Activated CD8-positive, alpha-beta memory T cell treated with anti-CD3 and anti-CD28 coated beads for 4 hours (primary cell): ENCODE results near the gene PRDX2.

Experiments
- DNase-seq, 2 donors: peaks; one replicate each; pipeline ENCODE4 v3.0.0-alpha.2; 2020; ENCODE audit warnings: low read depth in 2 of 2

Gene PRDX2

DNA sequence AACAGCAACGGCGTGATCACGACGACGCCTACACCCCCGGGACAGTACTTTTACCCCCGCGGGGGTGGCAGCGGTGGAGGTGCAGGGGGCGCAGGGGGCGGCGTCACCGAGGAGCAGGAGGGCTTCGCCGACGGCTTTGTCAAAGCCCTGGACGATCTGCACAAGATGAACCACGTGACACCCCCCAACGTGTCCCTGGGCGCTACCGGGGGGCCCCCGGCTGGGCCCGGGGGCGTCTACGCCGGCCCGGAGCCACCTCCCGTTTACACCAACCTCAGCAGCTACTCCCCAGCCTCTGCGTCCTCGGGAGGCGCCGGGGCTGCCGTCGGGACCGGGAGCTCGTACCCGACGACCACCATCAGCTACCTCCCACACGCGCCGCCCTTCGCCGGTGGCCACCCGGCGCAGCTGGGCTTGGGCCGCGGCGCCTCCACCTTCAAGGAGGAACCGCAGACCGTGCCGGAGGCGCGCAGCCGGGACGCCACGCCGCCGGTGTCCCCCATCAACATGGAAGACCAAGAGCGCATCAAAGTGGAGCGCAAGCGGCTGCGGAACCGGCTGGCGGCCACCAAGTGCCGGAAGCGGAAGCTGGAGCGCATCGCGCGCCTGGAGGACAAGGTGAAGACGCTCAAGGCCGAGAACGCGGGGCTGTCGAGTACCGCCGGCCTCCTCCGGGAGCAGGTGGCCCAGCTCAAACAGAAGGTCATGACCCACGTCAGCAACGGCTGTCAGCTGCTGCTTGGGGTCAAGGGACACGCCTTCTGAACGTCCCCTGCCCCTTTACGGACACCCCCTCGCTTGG is 9.3 kb downstream of the PRDX2 start:
- DNase-seq: peak; percentile 66 to 74

DNA sequence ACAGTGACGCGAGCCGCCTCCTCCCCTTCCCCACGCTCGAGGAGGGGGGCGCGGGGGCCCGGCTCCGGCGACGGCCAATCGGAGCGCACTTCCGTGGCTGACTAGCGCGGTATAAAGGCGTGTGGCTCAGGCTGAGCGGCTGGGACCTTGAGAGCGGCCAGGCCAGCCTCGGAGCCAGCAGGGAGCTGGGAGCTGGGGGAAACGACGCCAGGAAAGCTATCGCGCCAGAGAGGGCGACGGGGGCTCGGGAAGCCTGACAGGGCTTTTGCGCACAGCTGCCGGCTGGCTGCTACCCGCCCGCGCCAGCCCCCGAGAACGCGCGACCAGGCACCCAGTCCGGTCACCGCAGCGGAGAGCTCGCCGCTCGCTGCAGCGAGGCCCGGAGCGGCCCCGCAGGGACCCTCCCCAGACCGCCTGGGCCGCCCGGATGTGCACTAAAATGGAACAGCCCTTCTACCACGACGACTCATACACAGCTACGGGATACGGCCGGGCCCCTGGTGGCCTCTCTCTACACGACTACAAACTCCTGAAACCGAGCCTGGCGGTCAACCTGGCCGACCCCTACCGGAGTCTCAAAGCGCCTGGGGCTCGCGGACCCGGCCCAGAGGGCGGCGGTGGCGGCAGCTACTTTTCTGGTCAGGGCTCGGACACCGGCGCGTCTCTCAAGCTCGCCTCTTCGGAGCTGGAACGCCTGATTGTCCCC is 10.1 kb downstream of the PRDX2 start, which contains the start of gene JUNB:
Gene JUNB, plus strand, starts transcription at position 142 of the 706 bp plus-strand sequence. Its CDS starts 286 bp downstream, at position 428.
- peak; percentile 95 to 96 for DNase-seq

DNA sequence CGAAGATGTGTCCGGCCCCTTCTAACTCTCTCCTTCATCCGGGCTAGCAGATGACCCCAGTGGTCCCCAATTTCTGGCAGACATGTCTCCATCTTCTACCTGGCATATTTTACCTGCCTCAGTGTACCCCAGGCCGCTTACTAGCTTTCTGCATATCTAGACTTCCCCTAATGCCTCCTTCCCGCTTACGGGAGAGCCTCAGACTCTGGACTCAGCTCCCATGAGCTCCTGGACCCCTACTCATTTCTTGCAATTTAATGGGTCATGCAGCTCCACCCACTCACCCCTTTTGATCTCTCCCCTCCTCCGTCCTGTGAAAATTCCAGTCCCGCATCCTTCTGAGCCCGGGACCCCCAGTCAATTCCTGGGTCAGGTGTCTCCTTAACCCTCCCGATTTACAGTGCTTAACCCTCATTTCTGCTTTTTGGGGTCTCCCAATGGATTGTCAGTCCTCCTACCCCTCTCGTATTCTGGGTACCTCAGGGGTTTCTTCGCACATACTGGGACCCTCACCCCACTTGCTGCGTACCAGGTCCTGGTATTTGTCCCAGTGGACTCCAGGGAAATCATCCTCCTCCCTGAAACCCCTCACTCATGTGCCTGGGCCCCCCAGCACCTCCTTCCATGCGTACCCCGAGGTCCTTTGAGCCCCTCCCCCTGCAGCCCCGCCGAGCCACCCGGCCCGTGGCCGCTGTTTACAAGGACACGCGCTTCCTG is 10.8 kb downstream of the PRDX2 start:
- DNase-seq: no peak

DNA sequence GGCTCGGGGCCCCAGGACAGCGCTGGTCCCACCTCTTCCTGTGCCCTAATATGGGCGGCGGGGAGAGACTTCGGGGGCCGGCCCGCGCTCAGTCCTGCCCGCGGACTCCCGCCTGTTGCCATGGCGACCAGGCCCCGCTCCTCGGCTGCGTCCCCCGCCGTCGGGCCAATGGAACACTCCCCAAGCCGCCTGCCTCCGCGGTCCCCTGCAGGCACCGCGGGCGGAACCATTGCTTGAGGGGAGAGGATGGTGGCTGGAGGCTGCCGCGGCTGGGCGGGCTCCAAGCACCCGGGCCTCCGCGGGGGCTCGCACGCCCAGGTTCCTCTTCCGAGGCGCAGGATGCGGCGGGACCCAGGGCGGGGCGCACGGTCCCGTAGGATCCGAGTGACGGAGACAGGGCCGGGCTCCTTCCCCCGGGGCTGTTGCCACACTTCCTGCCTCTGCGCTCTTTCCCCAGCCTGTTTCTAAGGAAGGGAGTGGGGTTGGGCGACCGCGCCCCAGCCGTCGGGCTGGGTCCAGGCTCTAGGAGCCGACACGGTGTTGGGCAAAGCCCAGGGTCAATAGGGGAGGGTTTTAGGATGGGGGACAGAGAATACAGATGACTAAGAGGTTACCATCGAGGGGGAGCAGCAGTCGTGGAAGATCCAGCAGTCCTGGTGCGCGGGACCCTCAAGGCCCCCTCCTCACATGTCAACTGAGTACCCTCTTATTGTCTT is 11.5 kb downstream of the PRDX2 start:
- DNase-seq: peak; percentile 79 to 82

DNA sequence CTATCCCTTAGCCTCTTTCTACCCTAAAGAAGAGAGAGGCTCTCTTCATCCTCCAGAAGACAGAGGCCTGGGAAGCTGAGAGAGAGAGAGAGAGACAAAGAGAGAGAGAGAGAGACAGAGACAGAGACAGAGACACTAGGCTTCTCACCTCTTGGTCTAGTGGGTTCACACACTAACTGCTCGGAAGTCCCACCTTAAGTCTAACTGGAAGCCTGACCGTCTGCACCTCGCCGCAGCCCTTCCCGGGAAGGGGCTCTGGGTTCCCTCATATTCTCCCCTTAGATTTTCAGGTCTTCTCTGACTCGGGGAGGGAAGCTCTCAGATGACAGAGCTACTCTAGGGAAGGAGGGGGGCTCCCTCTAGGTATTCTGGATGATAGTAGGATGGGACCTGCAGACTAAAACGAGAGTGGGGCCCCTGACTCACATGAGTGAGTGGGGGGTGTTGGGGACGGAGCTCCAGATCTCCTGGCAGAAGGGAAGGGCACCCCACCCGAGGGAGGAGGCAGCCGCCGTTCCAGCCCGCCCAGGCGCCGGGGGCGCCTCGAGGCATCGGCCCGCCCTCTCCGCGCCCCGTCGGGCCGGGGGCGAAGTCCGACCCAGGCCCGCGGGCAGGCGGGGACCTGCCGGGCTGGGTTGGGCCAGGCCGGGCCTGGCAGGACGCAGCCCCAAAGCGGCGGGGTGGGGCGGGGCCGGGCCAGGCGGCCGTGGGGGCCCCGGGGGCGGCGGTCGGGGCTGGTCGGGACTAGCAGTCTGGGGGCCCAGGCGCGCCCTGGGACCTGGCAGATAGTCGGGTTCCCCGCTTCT is 12.3 kb downstream of the PRDX2 start:
- no peak for DNase-seq

DNA sequence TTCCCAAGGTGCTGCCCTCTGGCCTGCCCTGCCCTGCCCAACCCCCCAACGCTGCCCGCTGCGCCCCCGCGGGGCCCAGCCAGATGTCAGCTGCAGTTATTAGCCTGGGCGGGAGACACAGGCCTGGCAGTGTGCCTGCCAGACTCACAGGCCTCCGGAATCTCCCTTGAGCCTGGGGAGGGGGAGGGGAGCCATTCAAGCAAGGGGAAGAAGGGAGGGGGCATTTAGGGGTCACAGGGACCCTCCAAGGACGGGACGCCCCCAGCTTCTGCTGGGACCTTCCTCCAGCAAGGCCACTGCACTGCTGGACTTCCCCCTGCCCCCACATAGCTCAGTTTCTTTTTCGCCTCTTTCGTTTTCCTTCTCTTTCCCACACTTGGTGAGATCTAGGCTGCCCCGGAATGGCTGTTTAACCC is 12.9 kb downstream of the PRDX2 start:
- no peak for DNase-seq

DNA sequence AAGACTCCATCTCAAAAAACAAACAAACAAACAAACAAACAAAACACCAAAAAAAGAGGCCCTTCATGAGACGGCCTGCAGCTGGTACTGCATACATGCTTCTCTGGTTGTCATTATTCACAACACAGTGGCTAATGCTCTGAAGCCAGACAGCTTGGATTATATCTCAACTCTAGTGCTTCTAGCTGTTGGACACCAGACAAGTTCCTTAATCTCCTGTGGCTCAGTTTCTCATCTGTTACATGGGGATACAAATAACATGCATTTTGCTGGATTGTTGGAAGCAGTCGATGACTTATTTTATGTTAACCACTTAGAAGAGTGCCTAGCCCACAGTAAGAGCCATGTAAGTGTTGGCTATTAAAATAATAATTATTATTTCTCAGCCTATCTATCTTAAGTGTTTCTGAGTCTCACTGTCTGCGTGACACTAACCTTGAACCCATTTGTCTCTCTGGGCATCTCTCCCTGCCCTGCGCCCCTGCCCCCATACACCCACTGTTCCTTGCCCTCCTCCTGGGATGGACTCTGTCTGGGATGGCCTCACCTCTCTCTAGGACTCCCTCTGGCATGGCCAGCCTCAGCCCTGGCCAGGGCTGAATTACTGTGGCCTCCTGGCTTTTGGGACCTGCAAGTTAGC is 13.4 kb downstream of the PRDX2 start:
- no peak for DNase-seq

DNA sequence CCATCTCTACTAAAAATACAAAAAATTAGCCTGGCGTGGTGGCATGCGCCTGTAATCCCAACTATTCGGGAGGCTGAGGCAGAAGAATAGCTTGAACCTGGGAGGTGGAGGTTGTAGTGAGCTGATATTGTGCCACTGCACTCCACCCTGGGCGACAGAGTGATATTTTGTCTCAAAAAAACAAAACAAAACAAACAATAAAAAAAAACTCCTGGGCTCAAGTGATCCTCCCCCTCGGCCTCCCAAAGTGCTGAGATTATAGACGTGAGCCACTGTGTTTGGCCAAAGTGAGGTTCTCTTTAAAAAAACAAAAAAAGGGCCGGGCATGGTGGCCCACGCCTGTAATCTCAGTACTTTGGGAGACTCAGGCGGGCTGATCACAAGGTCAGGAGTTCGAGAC is 14.1 kb downstream of the PRDX2 start:
- DNase-seq: no peak

DNA sequence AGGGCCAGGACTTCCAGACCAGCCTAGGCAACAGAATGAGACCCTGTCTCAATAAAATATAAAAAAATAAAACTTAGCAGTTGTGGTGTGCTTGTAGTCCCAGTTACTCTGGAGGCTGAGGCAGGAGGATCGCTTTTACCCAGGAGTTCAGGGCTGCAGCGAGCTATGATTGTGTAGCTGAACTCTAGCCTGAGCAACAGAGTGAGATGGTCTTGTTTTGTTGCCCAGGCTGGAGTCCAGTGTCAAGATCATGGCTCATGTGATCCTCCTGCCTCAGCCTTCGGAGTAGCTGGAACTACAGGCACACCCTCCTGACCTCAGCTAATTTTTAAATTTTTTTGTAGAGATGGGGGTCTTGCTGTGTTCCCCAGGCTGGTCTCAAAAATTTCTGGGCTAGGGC is 14.6 kb downstream of the PRDX2 start:
- no peak for DNase-seq

DNA sequence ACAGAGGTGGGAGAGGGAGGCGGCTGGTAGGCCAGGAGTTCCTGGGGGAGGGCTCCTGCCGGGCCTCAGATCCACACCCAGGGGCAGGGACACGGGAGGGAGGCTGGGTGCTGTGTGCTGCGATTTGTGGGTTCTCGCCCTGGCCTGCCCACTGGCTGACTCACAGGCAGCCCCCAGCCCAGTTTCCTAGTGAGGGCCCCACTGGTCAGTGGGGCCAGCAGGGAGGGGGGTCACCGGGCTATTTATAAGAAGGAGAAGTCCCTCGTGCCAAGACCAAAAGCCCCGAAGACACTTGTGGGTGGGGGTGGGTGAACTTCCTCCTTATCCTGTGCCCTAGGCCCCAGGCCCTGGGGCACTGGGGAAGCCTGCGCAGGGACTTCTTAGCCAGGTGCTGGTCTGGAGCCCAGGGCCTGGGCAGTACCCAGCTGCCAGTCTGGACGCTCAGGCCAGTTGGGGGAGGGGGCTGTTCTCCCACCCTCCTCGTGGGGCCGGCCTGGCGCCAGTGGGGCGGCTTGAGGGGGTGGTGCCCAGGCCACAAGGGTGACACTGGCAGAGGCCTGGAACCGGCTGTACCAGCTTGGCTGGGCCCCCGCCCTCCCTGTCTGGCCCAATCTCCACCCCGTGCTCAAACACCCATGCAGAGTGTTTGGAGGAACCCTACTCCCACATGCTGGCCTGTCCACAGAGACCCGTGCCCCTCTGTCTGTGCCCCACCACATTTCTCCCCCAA is 15.3 kb downstream of the PRDX2 start:
- DNase-seq: no peak

DNA sequence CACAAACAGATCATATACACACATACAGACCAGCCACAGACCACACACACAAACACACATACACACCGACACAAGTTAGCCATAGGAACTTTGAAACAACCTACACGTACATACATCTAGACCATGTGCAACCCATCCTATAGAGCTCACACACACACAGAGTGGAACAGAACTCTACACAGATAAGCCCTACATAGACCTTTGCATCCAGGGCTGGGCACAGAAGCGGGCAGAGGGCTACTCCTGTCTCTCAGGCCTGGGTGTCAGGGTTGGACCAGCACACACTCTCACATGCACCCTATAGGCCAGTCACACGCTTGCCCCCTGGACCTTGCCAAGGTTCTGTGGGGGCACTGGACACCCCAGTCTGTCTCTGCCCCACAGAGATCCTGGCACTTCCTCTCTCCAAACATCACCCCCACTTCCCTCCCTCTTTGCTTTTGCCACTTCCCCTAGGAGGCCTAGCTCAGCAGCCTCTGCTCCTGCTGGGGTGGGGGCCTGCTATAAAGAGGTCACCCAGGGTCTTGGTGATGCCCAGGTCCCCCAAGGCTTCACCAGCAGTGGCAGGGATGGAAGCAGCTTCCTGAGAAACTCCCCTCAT is 16.1 kb downstream of the PRDX2 start:
- no peak for DNase-seq

DNA sequence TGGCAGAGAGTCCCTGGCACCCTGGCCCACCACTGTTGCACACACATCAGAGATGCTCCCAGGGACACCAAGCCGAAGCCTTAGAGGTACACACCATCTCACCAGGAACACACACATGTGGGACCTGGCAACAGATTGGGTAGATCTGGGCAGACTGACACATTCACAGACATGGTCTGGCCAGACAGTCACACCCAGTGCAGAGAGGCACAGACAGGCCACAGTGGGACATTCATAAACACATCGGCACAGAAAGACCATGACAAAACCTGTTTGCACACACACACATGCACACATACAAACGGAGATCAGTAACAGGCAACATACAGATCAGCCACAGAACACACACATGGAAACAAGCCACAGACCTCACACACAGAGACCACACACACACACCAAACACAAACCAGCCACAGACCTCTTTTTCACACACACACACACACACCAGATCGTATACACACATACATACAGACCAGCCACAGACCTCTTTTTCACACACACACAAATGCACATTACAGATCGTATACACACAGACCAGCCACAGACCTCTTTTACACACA is 16.6 kb downstream of the PRDX2 start:
- no peak for DNase-seq

DNA sequence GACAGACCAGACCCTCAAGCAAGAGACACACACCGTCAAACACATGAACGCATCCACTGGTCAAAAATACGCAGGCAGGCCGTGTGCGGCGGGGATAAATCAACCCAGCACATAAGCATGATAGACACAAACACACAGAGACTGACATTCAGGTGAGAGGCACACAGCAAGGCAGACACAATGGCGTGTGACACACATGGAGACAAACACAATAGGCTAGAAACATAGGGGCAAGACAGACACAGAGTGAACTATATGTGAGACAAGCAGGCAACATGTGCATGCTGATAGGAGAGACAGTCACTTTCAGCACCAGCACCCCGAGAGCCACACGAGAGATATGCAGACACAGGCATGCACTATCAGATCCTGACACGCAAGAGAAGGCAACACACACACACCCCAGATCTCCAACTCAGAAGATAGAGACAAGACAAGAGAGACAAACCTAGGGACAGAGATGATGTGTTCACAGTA is 17.2 kb downstream of the PRDX2 start:
- DNase-seq: no peak

DNA sequence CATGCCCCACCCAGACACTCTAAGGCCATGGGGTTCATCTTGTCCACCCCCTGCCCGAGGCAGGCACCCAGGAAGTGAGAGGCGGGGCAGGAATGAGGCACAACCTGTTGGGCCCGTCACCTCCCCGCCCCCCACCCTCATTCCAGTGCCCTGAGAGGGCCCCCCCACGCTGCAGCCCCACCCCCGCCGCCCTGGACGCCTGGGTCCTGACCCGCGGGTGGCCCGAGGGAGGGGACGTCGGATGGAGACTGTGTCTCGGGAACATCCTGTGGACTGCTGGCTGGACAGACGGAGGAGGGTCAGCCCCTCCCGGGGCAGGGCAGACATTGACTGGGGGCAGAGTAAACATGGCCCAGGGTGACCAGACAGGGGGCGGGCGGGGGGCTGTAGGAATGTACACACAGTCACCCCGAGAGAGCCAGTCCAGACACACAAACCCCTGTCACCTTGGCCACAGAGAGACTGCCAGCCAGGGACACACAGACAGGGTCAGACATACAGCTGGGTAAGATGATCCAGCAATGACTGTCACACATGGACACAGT is 17.7 kb downstream of the PRDX2 start:
- DNase-seq: no peak

DNA sequence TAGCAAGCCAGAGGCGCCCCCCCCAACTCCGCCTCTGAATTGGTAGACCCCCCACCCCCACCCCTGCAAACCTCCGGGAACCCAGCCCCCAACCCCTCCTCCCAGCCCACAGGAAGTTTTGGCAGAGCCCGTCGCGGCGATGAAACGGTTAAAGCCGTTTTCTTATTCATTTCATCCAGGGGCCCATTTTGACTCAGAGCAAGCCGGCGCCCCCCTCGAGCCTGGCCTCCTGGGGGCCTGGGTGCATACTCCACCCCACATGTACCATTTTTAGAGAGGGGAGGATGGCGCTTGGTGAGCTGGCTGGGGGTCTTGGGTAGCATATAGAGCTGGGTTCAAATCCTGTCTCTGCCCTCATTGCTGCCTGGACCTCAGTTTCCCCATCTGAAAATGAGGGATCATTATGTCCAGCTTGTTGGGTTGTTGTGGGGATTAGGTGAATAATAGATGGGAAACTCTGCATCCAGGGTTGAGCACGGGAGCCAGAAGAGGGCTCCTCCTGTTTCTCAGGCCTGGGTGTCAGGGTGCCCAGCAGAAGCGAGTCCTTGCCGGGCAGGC is 18.2 kb downstream of the PRDX2 start:
- DNase-seq: no peak

DNA sequence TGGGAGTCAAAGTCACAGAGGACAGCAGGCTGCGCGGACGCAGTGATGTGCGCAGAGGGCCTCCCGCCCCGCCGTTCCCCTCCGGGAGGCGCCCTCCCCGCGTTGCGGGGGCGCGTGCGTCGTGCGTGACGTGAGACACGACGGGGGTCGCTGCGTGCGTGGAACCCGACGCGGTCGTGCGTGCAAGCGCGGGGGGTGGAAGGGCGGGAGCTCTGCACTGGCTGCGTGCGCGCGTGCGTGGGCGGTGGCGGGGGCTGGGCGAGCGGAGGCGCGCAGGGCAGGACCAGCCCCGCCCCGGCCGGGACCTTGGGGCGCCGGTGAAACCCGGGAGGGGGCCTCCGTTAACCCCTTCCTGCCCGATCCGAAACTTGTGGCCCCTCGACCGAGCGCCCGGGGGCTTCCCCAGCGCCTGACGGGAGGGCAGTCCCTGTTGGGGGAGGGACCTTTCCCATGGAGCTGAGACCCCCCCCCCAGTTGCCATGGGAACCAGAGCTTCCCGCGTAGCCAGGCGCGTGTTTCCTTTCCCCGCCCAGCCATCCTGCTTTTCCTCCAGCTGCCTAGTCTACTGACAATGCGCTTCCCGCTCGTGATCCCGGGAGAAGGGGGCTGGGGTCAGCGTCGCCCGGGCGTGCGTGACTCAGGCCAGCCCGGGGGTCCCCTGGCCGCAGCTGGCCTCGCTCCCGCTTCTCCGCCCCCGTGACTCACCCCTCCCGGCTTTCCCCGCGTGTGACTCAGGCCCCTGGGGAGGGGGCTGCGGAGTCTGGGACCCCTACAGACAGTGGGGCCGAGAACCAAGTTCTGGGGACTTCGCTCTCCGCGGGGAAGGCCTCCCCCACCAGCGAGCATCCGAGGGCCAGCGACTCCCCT is 18.9 kb downstream of the PRDX2 start:
- DNase-seq: peak; percentile 85

DNA sequence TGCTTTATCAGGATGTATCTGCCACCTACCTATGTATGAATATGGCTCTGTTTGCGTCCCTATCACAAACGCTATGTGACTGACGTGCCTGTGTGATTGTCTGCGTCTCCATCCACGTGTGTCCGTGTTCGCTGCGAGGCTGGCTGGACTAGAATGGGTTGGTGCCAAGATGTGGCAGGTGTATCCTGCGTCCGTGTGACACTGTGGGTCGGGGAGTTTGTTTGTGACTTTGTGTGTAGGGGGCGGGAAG is 19.5 kb downstream of the PRDX2 start:
- no peak for DNase-seq
